Astrocyte of the cerebellum (primary cell): ENCODE results near the gene TRIM26.

Experiments
- DNase-seq: peaks from one replicate; pipeline ENCODE4 v3.0.0-alpha.2; 2011; ENCODE audit warnings: low read depth
- H3K4me3 ChIP-seq: 2 replicates; pipeline ENCODE4 v1.5.1; 2011; ENCODE audit warnings: mild to moderate bottlenecking, low read depth, low read length, moderate library complexity
- in situ Hi-C: cut with HindIII; loops from 2 replicates; pipeline ENCODE4 v1.10.0; 2017; ENCODE audit warnings: low sequenced_read_pairs
- TF ChIP-seq, protein P1 (sequence below): IDR thresholded peaks from 2 replicates; pipeline ENCODE4 v1.5.1; 2012; ENCODE audit warnings: low read length, low read depth, moderate library complexity, mild to moderate bottlenecking; ENCODE audit errors: missing control alignments

TRIM26 gene

DNA sequence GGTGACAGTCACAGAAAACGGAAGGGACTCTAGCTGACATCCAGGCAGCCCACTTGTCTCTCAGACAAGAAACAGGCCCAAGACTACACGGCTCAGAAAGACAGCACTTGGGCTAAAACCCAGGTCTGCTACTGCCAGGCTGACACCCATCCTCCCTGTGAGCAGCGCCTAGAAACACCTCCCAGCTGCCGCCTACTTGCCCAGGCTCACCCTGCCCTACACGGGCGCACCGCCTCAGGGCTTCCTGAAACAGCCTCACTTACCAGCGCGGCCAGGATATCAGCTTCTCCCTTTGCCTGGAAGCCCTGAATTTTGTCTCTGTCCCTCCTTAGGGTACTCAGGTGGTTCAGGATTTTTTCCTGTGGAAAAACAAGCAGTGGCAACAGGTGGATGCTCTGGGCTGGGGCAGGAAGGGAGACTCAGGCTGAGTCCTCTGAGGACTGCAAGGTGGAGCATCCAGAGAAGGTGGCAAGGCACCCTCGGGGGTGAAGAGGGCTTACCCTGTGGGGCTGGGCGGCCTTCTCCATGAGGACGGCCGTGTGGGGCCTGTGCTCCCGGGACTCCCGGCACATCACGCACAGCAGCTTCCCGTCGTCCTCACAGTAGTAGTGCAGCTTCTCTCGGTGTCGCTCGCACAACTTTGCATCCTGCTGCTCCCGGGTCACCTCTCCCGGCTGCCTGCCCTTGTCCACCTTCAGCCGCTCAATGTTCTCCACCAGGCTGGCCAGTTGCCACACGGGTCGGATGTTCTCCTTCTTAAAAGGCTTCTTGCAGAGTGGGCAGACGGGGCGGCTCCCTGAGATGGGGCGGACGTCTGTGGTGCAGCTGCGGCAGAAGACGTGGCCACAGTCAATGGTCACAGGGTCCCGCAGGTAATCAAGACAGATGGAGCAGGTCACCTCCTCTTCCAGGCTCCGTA lies 14.8 kb downstream of the TRIM26 start:
- no peak overlapping the region for H3K4me3 ChIP-seq
- TF ChIP-seq, protein P1, sequence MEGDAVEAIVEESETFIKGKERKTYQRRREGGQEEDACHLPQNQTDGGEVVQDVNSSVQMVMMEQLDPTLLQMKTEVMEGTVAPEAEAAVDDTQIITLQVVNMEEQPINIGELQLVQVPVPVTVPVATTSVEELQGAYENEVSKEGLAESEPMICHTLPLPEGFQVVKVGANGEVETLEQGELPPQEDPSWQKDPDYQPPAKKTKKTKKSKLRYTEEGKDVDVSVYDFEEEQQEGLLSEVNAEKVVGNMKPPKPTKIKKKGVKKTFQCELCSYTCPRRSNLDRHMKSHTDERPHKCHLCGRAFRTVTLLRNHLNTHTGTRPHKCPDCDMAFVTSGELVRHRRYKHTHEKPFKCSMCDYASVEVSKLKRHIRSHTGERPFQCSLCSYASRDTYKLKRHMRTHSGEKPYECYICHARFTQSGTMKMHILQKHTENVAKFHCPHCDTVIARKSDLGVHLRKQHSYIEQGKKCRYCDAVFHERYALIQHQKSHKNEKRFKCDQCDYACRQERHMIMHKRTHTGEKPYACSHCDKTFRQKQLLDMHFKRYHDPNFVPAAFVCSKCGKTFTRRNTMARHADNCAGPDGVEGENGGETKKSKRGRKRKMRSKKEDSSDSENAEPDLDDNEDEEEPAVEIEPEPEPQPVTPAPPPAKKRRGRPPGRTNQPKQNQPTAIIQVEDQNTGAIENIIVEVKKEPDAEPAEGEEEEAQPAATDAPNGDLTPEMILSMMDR = no peak

DNA sequence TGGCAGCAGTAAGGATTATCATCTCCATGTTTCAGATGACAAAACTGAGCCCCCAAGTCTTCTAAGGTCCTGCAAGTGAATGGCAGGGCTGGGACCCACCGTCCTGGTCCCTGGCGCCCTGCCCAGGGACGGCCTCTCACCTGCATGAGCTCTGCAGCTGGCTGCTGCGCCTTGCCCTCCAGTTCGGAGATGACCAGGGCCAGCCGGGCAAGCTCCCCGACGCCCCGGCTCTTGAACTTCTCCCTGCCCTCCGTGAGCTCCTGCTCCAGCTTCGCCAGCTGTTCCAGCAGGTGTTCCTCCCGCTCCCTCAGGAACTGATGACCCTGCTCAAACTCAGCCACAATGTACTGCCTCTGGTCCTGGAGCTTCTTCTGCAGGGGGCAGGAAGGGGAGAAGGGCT lies 16.8 kb downstream of the TRIM26 start:
- no peak for DNase-seq
- no peak overlapping the region for H3K4me3 ChIP-seq
- TF ChIP-seq, protein P1 = no peak
- in situ Hi-C loops = no loop called here

More for the DNA sequence above, 14.8 kb downstream of the TRIM26 start:
- no peak for DNase-seq
- in situ Hi-C loops = no loop called here

DNA sequence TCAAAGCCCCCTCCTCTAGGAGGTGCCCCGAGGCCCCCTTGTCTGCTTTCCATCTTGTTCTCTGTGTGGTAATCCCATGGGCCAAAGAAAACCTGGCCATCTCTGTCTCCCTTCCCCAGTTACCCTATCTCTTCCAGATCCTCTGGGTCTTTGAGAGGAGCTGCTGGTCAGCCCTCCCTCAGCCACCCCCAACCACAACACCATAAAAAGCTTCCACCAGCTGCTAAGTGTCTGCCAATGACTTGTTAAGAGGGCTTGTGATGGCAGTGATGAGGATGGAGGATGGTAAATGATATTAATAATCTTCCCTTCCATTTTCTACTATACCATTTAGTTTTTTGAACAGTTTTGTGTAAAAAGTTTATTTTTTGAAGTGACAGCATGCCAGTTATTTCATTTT lies 17.3 kb downstream of the TRIM26 start:
- in situ Hi-C loops = no loop called here
- TF ChIP-seq, protein P1 = no peak
- no peak overlapping the region for H3K4me3 ChIP-seq
- no peak for DNase-seq

DNA sequence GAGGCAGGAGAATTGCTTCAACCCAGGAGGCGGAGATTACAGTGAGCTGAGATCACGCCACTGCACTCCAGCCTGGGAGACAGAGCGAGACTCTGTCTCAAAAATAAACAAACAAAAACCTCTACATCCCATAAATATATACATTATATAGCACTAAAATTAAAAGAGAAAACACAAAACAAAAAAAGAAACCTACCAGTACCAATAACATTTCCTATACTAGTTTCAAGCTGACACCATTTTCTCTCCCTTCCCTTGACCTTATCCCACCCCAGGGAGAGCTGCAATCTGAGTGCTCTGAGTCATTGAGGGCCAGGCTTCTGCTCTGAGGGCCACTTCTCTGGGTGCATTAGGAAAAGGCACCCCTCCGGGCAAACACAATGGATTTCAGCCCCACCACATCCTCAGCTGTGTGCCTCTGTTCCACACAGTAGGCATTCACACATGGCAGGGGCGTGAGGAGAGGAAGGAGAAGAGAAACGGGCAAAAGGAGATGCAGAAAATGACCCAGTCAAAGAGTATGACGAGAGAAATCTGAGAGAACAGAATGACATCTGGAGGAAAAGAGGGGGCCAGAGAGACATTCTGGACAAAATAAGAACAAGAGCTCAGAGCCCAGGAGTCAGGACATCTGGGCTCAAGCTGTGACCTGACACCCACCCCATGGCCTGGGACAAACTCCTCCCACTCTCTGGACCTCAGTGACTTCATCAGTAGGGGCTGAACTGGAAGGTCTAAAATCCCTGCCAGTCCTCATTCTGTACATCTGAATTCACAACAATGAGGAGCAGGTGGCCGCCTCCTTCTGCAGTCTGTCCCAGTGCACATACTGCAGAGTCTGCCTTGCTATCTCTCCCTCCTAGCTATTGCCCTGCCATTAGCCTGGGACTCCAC lies 18.2 kb downstream of the TRIM26 start:
- DNase-seq = no peak
- TF ChIP-seq, protein P1 = no peak
- H3K4me3 ChIP-seq = no peak overlapping the region
- in situ Hi-C loops = no loop called here

DNA sequence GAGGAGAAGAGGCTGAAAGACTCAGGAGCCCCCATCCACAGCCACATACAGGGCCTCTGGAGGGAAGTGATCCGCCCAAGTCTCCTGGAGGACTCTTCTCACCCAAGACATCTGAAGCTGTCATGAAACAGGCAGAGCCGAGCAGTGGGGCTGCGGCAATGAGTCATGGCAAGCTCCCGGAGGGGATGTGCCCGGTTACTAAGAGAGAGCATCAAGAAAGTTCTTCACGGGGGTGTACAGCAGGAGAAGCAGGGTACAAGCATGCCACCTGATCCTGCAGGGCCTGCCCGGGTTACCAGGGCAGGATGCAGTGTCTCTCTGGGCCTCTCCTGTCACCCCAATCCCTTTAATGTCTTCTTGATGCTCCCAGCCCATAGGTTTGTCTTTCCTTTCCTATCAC lies 21.1 kb downstream of the TRIM26 start:
- TF ChIP-seq, protein P1 = no peak
- in situ Hi-C loops = no loop called here
- DNase-seq = no peak
- no peak overlapping the region for H3K4me3 ChIP-seq

DNA sequence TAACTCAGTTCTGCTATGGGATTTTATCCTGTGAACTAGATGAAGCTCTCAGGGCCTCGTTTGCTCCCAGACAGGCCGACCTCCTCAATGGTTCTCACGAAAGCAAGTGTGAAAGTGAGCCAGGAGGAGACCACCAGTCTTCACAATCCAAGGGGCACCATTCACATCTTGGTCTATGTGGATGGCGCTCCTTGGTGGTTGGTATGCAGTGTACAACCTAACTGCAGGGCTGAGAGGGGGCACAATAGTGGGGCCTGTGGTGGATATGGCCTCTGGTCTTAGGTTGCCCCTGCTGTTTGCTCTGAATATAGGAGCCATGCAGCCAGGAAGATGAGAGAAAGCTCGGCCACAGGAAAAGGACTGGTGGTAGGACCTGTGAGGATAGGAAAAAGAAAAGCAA lies 24.7 kb downstream of the TRIM26 start:
- in situ Hi-C loops = no loop called here
- TF ChIP-seq, protein P1 = no peak
- DNase-seq = no peak
- no peak overlapping the region for H3K4me3 ChIP-seq
